Pancreas (tissue), 10 donors: Measurements from ENCODE around the gene P2RY12. TPM values are rescaled to one million over a fixed set of nuclear protein-coding genes. Genes with fewer than 3 reads are reported as not detected.

Experiments used
- ATAC-seq, 4 donors: fragments of 200-7000 bp; cut with Tn5 transposase; one replicate each; pipeline versions ENCODE4 v1.8.0 to v1.9.1; 2020; ENCODE audit warnings: mild to moderate bottlenecking in 4 of 4, moderate library complexity in 4 of 4
- DNase-seq, 6 donors: peaks; one replicate each; pipeline ENCODE4 v3.0.0-alpha.2; 2020
- FAIRE-seq: peaks from 2 replicates; lab custom pipeline; 2012; peaks lifted over from hg19 to GRCh38; lab: Jason Lieb, UNC
- H3K27ac ChIP-seq, 4 donors: fragments of 200-600 bp; sonication (generic); 1 replicate in 3 of 4; 2 replicates in 1 of 4; pipeline versions ENCODE4 v1.5.0 to v1.8.0; 2020
- H3K27me3 ChIP-seq, 4 donors: fragments of 200-600 bp; one replicate each; pipeline ENCODE4 v1.8.0; 2021
- H3K36me3 ChIP-seq, 3 donors: fragments of 200-600 bp; sonication (generic) in 1 of 3; one replicate each; pipeline versions ENCODE4 v1.5.0 to v1.8.0; 2020 to 2021
- H3K4me1 ChIP-seq, 3 donors: fragments of 200-600 bp; one replicate each; pipeline ENCODE4 v1.8.0; 2021
- H3K4me3 ChIP-seq, 4 donors: fragments of 200-600 bp; sonication (generic) in 2 of 4; one replicate each; pipeline versions ENCODE4 v1.5.0 to v1.8.0; 2020 to 2021
- H3K9me3 ChIP-seq, 4 donors: fragments of 200-600 bp; one replicate each; pipeline ENCODE4 v1.8.0; 2021
- CTCF ChIP-seq, 4 donors: fragments of 200-600 bp; sonication (generic) in 3 of 4; IDR thresholded peaks; one replicate each; pipeline versions ENCODE4 v1.5.0 to v1.8.0; 2021; ENCODE audit warnings: antibody characterized with exemption in 4 of 4
- WGBS, 2 donors: extraction: QIAGEN DNeasy Blood & Tissue Kit; methylation state at CpG; one replicate each; pipeline ENCODE4 v1.1.7; 2013; 5-methylcytosine and 5-hydroxymethylcytosine counted together
- intact Hi-C, 3 donors: fragments of 100-400 bp; cut with DNase I; formaldehyde crosslinking; loops; one replicate each; pipeline versions ENCODE4 v1.11.1 to v1.14.2; 2022
- polyA plus RNA-seq, 2 donors: library from polyadenylated mRNA; stranded (reverse); fragments of 200-250 nt; gene quantifications; one replicate each; pipeline ENCODE4 v1.2.3, GENCODE V29; 2013
- total RNA-seq, 6 donors: library from RNA; stranded (reverse); fragmentation: NEBNext Ultra II Directional in 4 of 6; extraction: Animal tissue kit (Norgen Biotek cat#: 25700) in 4 of 6; gene quantifications; one replicate each; pipeline versions ENCODE4 v1.2.1 to v1.2.4, GENCODE V29; 2021 to 2023
- donor health status: healthy with polysubstance abuse.
- donor health status: DM: no; HTN: no; CAD: no; lungs with moderate emphysema.
- donor health status: DM: no; HTN: no; CAD: no.
- donor health status: control.
- donor health status: control.
- donor health status: Bipolar disorder and iron deficiency.
- donor health status: DM: yes; HTN: yes; CAD: no.
- donor health status: DM: no; HTN: no; CAD: no.
- donor health status: DM: no; HTN: no; CAD: no.
- donor health status: DM: yes; HTN: yes; CAD: no.

P2RY12 gene
- total and polyA plus RNA-seq, 8 donors = 0.19 to 3.0 (median 0.33) TPM; not detected in 1

- TF ChIP-seq CTCF (IDR thresholded peaks at IDR 0.05) = no peak
- Histone ChIP-seq H3K9me3 (no peaks in the 10 kb centered on the region), H3K36me3 (no peaks in the 10 kb centered on the region), H3K27me3 (no peaks in the 10 kb centered on the region), H3K4me3 (no peak overlapping the region), H3K27ac (no peak overlapping the region), H3K4me1 (no peaks in the 10 kb centered on the region)
- FAIRE-seq = no peak
- intact Hi-C loops = no loop called here
- 87 to 93% methylated on average over 6 of the region's 6 CpGs for WGBS, 2 donors
- no peak for DNase-seq
- no peak for ATAC-seq
Measured at GRCh38 chr3:151306168-151306810, 78.3 kb downstream of the P2RY12 start.

GRCh38 chr3:151305775-151306151 is 78.8 kb downstream of the P2RY12 start:
- Histone ChIP-seq H3K4me3 (no peak overlapping the region), H3K9me3 (no peaks in the 10 kb centered on the region), H3K27ac (peak overlapping the region in 1 of 4 donors; percentile 52), H3K36me3 (no peaks in the 10 kb centered on the region), H3K4me1 (no peaks in the 10 kb centered on the region), H3K27me3 (no peaks in the 10 kb centered on the region)
- no peak for TF ChIP-seq CTCF (IDR thresholded peaks at IDR 0.05)
- intact Hi-C loops = no loop called here
- FAIRE-seq (no peak), DNase-seq (no peak), ATAC-seq (no peak)
- WGBS, 2 donors = 78 to 91% methylated on average over 4 of the region's 4 CpGs

GRCh38 chr3:151305060-151305774 is 79.3 kb downstream of the P2RY12 start:
- no peaks in the 10 kb centered on the region for H3K4me1 ChIP-seq
- H3K4me3 ChIP-seq = no peak overlapping the region
- TF ChIP-seq CTCF (IDR thresholded peaks at IDR 0.05) = no peak
- intact Hi-C loops = no loop called here
- DNase-seq (peak in 3 of 6 donors; percentile 3 to 47 (median 22)), ATAC-seq (peak in 3 of 4 donors; percentile 83 to 95 (median 87)), FAIRE-seq (no peak)
- peak overlapping the region in 2 of 4 donors; percentile 42 to 52 for H3K27ac ChIP-seq
- 67% methylated on average over 7 of the region's 7 CpGs for WGBS, 2 donors
- no peaks in the 10 kb centered on the region for H3K9me3 ChIP-seq
- H3K36me3 ChIP-seq = no peaks in the 10 kb centered on the region
- H3K27me3 ChIP-seq = no peaks in the 10 kb centered on the region

GRCh38 chr3:151303751-151304150 is 80.8 kb downstream of the P2RY12 start:
- H3K4me3 ChIP-seq = no peak overlapping the region
- H3K4me1 ChIP-seq = no peaks in the 10 kb centered on the region
- H3K27me3 ChIP-seq = no peaks in the 10 kb centered on the region
- no peaks in the 10 kb centered on the region for H3K36me3 ChIP-seq
- ATAC-seq (no peak), FAIRE-seq (no peak), DNase-seq (no peak)
- intact Hi-C loops = no loop called here
- WGBS, 2 donors = 62 to 63% methylated on average over 2 of the region's 2 CpGs
- no peak for TF ChIP-seq CTCF (IDR thresholded peaks at IDR 0.05)
- no peaks in the 10 kb centered on the region for H3K9me3 ChIP-seq
- H3K27ac ChIP-seq = no peak overlapping the region

- Histone ChIP-seq H3K4me3 (no peak overlapping the region), H3K36me3 (no peaks in the 10 kb centered on the region), H3K4me1 (no peaks in the 10 kb centered on the region), H3K27me3 (no peaks in the 10 kb centered on the region), H3K27ac (no peak overlapping the region), H3K9me3 (no peaks in the 10 kb centered on the region)
- no peak for TF ChIP-seq CTCF (IDR thresholded peaks at IDR 0.05)
- intact Hi-C loops = no loop called here
- DNase-seq (no peak), FAIRE-seq (no peak), ATAC-seq (no peak)
- 74 to 86% methylated on average over 3 of the region's 3 CpGs for WGBS, 2 donors
Measured at GRCh38 chr3:151301787-151302186, 82.8 kb downstream of the P2RY12 start.
